ENCODE measurements around the gene CPSF3.

Gene CPSF3

DNA sequence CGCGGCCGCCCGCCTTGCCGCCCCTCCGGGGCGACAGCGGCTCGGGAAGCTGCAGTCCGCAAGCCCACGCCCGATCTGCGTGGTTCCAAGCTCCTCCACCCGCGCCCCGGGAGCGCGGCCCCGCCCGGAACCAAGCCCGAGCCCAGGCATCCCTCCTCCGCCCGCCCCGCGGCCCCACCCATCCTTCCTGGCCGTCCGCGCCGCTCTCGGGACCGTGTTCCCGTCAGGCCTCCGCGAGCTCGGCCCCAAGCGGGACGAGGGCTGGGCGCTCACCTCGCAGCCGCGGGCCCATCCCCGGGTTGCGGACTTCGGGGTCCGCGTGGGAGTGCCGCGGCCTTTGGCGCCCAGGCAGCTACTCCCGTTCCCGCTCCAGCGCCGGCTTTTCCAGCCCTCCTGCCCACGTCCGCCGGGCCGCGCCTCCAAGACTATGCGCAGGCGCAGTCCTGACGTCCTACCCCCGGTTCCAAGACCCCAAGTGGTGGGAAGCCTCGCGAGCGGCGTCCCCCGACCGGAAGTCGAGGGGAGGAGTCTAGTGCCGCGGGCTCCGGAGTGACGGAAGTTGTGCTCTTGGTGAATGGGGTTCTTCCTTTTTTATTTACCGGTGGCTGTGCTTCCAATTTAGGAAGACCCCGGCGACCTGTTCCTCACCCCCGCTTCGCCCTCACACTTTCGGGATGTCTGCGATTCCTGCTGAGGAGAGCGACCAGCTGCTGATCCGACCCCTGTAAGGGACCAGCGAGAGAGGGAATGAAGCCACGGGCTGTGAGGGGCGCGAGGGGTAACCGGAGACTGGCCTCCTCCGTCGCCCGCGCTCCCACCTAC, at the start of gene CPSF3, which contains the start of gene ITGB1BP1:
TSS of gene CPSF3 (plus strand) at position 555 of the 822 bp plus-strand sequence. CDS start at position 675, 120 bp downstream.
TSS of gene ITGB1BP1 (minus strand) at position 429 of the 822 bp plus-strand sequence. CDS start 4,831 bp downstream, outside the sequence.
- DNase-seq = peak; percentile 97

GRCh38 chr2:9374071-9374730, 49.3 kb upstream of the CPSF3 start:
- DNase-seq = no peak

GRCh38 chr2:9375857-9376428, 47.5 kb upstream of the CPSF3 start:
- no peak for DNase-seq

DNA sequence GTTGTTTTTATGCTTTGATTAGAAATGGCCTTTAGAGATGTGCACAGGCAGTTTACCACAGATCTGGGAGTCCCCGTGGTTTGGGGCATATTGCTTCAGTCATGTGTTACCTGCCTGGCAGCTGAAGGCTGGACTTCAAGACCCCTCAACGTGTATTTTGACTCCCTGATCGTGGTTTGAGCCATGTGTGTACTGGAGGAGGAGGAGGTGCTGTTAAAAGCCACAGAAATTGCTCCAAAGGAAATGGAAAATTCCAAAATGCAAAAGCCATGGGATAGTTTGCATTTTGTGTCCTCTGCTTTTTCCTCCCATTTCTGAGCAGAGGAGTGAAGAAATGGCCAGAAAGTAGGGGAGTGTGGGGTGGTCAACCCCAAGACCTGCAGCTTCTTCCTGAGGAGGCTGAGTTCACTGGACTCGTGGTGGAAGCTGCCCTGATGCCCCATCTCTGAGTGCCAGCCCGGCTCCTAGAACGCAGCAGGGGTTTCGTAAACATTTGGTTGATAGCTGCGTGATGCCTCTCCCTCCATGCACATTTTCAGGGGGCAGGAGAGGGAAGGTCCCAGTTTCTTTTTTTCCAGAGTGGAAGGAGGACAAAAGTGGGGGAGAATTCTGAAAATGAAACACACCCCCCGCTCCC, 45.9 kb upstream of the CPSF3 start:
- DNase-seq = no peak

- DNase-seq = no peak
Measured at GRCh38 chr2:9378433-9379390, 44.7 kb upstream of the CPSF3 start.

DNA sequence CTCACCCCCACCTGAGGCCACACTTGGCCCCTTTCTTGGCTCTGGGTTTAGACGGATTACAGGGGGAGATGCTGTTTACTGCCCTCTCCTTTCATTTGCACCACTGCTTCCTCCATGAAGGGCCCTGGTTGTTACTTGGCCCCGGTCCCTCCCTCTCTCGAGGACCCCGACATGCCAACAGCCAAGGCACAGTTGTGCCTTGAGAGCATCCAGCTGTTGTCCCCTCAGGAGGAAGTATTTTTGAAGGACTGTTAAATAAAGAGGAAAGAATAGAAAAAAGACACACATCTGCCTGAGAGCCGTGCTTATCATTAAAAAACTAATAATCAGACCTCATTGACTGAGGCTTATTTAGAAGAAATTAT, 44.1 kb upstream of the CPSF3 start:
- DNase-seq = no peak

GRCh38 chr2:9380702-9381628, 42.5 kb upstream of the CPSF3 start:
- DNase-seq = no peak

DNA sequence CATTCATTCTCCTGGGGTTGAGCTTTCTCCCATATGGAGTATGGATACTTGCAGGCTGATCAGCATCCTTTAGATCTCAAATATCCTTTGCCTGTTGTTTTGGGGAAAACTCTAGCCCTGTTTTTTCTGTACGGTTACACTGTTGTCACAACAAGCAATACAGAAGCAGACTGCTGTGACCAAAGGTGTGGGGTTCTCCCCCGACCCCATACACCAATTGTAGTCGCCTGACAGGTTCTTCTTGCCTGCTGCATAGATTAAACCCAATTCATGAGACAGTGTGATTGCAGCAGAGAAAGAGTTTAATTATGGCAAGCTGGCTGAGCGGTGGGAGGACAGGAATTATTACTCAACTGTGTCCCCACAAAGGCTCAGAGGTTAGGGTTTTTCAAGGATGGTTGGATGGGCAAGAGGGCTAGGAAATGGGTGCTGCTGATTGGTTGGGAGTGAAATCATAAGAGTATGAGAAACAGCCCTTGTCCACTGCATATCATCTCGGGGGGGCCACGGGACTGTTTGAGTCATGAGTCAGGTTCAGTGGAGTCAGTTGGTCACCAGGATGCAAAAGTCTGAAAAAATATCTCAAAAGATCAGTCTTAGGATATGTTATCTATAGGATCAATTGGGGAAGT, 40.7 kb upstream of the CPSF3 start:
- no peak for DNase-seq

GRCh38 chr2:9384521-9384920, 38.9 kb upstream of the CPSF3 start:
- no peak for DNase-seq

DNA sequence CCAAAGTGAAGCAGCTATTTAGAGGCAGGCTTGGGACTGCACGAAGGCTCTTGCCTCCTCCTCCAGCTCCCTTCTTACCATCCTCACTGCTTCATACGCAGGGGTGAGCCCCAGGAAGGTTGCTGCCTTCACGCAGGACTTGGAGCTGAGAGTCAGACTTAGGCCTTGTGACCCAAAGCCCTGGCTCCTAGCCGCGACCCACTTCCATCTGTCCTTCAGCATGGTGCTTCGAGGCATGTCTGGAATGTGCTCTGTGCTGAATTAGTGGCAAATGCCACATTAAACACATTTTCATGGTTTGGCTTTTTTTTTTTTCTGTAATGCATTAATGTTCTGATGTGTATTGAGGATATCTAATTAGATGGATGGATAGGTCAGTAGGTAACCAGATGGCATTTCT, 37.6 kb upstream of the CPSF3 start:
- DNase-seq = no peak

DNA sequence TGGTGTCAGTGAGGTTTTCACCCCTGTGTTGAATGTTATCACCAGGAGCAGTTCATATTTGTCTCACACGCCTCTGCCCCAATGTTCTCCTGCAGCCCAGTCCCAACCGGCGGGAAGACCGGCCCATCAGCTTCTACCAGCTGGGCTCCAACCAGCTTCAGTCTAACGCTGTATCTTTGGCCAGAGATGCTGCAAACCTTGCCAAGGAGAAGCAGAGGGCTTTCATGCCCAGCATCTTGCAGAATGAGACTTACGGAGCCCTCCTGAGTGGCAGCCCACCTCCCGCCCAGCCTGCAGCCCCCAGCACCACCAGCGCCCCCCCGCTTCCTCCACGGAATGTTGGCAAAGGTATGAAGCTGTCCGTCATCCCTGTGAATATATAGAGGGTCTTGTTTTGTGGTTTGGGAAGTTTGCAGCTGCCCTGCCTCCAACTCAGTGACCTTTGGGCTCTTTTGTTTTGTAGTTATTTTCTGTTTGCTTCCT, 35.2 kb upstream of the CPSF3 start:
- no peak for DNase-seq

GRCh38 chr2:9388950-9389911, 34.2 kb upstream of the CPSF3 start:
- no peak for DNase-seq

- no peak for DNase-seq
Measured at GRCh38 chr2:9390151-9390850, 33.2 kb upstream of the CPSF3 start.

DNA sequence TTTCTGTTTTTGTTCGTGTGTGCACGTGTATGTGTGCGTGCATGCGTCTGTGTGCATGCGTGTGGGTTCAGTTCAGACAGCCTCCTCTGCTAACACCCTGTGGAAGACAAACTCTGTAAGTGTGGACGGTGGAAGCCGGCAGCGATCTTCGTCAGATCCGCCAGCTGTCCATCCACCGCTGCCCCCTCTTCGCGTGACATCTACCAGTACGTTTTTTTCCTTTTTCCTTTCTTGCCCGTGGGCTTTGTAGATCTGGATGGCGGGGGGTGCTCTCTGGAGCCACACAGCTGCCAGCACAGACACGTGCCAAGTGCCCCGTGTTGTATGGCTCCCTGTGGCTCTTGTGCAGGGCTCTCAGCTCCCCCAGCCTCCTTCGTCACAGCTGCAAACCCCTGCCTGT, 32.5 kb upstream of the CPSF3 start:
- DNase-seq = no peak

DNA sequence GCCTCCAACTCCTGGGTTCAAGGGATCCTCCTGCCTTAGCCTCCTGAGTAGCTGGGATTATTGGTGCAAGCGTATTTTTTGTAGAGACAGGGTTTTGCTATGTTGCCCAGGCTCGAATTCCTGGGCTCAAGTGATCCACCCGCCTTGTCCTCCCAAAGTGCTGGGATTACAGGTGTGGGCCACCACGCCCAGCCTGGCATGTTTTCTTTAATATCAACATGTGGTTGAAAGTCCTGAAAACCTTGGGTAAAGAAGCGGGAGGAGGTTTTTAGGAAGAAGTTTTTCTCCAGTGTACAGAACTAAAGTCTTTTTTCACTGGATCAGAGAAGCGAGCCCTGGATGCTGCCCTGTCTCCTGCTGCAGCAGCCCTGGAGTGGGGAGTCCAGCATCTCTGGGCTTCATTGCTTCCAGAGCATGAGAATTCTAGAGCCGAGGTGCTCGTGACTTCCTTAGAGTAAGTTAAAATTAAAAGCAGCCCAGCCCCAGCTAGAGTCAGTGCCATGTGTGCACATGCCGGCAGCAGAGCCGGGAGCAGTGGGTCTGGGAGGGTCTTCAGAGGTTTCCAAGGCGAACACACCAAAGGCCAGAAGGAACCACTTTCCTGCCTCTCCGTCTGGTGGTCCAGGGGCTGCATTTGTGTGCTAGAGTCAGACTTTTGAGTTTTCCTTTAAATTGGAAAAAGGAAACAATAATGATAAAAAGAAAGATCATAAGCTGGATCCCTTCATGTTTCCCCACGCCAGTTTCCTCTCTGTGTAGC, 31.3 kb upstream of the CPSF3 start:
- DNase-seq = no peak

- no peak for DNase-seq
Measured at GRCh38 chr2:9392898-9393765, 30.3 kb upstream of the CPSF3 start.

- no peak for DNase-seq
Measured at GRCh38 chr2:9394816-9395215, 28.6 kb upstream of the CPSF3 start.
